SK-N-SH (cell line): ENCODE data around the gene PSIP1.

ENCODE experiments used
- CHD2 ChIP-seq: fragments of 150-350 bp; IDR thresholded peaks from 2 replicates; pipeline ENCODE4 v1.6.1; 2018; ENCODE audit warnings: low read length; ENCODE audit not compliant: partially characterized antibody
- EP300 ChIP-seq, 2 experiments: IDR thresholded peaks; 2 replicates each; pipeline versions ENCODE4 v1.4.0 to v1.6.1; 2012; ENCODE audit warnings: borderline replicate concordance in 1 of 2, low read depth in 1 of 2, low read length in 1 of 2
- GABPA ChIP-seq: IDR thresholded peaks from 2 replicates; pipeline ENCODE4 v1.4.0; 2012; ENCODE audit warnings: low read depth, mild to moderate bottlenecking
- GATA2 ChIP-seq: sonication (generic); formaldehyde crosslinking; IDR thresholded peaks from 2 replicates; pipeline ENCODE4 v1.5.0; 2020; ENCODE audit warnings: mild to moderate bottlenecking, missing genetic modification reagents
- RFX5 ChIP-seq: IDR thresholded peaks from 2 replicates; pipeline ENCODE4 v1.6.1; 2012; ENCODE audit warnings: mild to moderate bottlenecking, improper control_type of control experiment, low read length
- SMC3 ChIP-seq: IDR thresholded peaks from 2 replicates; pipeline ENCODE4 v1.6.1; 2012; ENCODE audit warnings: low read depth, low read length, improper control_type of control experiment
- TF ChIP-seq, protein P1 (sequence below): fragments of 200-600 bp; sonication (generic); IDR thresholded peaks from 2 replicates; pipeline ENCODE4 v1.6.1; 2017; ENCODE audit warnings: antibody characterized with exemption, mild to moderate bottlenecking, moderate library complexity

DNA sequence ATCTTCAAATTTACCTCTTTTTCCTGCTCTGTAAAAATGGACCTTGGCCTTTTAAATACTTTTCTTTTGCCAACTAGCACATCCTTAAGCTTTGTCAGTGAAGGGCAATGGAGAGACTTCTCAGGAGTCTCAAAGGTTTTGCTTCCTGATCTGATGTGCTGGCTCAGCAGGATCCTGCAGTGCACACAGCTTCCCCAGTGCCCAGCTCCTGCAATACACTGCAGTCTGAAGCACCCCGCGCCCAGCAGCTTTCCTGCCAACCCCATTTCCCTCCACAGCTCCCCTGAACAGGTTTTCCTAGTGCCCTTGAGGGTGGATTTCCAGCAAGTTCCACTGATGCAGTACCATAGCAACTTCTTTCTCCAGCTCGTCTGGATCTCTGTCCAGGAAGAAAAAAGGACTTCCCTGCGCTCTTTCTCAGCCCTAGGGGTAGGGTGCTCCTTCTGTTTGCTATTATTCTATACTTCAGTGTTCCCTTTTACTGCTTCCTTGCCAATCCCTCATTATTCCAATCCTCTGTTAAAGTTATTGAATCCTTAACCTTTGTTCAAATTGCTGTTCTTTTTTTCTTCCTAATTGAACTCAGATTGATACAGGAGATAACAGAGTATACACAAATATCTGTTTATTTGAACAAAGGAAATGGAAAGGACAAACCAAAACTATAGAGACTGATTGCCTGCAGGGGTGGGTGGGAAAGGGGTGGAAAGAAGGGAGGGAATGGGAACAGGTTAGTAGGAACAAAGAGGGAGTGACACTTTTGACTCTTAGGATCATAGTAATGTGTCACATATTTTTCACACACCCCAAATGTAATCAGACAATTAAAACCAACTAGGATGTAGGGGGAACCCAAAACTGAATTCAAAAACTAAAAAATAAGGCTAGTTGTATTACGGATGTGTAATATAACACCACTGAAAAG, 79.6 kb downstream of the PSIP1 start:
- no peak for TF ChIP-seq GABPA
- TF ChIP-seq SMC3 = no peak
- TF ChIP-seq, protein P1, sequence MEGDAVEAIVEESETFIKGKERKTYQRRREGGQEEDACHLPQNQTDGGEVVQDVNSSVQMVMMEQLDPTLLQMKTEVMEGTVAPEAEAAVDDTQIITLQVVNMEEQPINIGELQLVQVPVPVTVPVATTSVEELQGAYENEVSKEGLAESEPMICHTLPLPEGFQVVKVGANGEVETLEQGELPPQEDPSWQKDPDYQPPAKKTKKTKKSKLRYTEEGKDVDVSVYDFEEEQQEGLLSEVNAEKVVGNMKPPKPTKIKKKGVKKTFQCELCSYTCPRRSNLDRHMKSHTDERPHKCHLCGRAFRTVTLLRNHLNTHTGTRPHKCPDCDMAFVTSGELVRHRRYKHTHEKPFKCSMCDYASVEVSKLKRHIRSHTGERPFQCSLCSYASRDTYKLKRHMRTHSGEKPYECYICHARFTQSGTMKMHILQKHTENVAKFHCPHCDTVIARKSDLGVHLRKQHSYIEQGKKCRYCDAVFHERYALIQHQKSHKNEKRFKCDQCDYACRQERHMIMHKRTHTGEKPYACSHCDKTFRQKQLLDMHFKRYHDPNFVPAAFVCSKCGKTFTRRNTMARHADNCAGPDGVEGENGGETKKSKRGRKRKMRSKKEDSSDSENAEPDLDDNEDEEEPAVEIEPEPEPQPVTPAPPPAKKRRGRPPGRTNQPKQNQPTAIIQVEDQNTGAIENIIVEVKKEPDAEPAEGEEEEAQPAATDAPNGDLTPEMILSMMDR = no peak
- TF ChIP-seq RFX5 = no peak
- TF ChIP-seq CHD2 = no peak
- TF ChIP-seq GATA2 (CRISPR knock-in tag) = no peak
- no peak for TF ChIP-seq EP300 (IDR thresholded peaks at IDR 0.05; ENCODE audit: borderline replicate concordance in 1 of 2, low read depth in 1 of 2, low read length in 1 of 2)
